Activated naive CD8-positive, alpha-beta T cell treated with anti-CD3 and anti-CD28 coated beads, Interleukin-2, amount 50 U/mL, for 16 hours (primary cell): ENCODE measurements around the gene DCANP1.

Experiments used
- DNase-seq: peaks from one replicate; pipeline ENCODE4 v3.0.0-alpha.2; 2020; ENCODE audit warnings: low read depth, low spot score

The DCANP1 gene

DNA sequence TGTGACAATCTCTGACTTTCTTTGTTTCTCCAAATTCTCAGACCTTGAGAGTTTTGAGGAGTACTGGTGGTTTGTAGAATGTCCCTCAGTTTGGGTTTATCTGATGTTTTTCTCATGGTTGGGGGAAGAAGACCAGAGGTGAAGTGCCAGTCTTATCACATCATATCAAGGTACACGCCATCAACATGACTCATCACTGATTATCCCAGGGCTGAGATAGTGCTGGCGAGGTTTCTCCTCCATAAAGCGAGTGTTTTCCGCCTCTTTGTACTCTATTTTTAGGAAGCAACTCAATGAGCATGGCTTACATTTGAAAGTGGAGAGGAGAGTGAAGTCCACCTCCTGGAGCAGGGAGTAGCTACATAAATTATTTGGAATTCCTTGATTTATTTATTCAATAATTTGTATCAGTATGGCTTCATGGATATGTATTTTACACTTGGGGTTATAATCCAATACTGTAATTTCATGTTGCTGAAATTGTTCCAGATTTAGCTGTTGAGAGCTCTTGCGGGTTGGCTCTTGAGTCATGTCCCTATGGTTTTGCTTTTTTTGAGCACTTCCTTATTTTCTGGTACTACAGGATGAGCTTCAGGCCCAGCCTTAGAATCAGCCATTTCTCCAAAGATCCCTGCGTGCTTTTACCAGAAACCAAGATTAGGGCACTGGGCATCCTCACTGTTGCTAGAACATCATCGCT lies 23.9 kb downstream of the DCANP1 start:
- DNase-seq, result no peak

DNA sequence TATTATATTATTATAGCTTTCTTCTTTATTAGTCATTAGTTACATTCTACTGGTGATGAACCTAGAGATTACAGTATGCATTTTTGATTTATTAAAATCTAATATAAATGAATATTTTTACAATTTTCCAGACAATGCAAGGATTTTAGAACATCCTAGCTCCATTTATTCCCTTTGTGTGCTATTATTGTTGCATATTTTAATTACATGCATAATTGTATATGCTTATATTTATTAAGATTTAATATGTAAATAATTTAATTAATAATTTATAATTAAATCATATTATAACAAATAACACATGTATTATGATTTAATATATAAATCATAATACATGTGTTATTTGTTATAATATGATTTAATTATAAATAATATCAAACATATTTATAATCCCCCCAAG lies 24.7 kb downstream of the DCANP1 start:
- no peak for DNase-seq

DNA sequence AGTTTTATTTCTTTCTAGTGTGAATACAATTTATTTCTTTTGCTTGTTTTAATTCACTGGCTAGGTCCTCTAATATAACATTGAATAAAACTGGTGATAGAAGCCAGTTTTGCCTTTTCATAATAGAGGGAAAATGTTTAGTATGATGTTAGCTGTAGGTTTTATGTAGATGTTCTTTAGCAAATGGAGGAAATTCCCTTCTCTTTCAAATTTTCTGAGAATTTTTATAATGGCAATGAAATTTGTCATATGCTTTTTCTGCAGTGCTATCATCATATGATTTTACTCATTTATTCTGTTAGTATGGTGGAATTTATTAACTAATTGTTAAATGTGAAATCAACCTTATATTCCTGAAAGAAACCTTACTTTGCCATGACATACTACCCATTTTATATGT lies 30.1 kb downstream of the DCANP1 start:
- no peak for DNase-seq

DNA sequence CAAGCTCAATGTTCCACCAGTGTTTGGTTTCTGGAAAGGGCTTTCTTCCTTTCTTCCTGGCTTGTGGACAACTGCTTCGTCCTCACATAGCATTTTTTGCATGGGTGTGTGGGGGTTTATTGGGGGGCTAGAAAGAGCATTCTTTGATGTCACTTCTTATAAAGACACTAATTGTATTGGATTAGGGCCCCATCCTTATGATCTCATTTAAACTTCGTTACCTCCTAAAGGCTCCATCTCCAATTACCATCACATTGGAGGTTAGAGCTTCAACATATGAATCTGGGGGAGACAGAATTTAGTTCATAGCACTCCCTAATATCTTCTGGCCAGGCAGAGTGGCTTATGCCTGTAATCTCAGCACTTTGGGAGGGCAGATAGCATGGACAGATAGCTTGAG lies 42.1 kb downstream of the DCANP1 start:
- DNase-seq, result no peak

DNA sequence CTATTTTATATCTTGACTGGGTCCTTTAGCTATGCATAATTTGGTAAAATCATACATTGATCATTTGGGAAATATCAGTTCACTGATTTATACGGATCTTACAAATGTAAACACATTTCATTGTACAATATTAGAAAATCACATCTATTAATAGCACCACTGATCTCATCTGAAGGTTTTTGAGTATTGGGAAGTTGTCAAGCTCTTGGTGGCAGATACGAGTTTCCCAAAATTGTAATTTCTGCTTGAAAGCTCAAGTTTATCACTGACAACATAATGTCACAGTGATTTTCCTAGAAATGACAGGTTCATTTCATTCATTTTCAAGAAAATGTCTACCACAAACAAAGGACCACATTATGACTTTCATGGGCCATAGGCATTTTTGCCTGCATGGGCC lies 45.1 kb downstream of the DCANP1 start:
- DNase-seq, result no peak

DNA sequence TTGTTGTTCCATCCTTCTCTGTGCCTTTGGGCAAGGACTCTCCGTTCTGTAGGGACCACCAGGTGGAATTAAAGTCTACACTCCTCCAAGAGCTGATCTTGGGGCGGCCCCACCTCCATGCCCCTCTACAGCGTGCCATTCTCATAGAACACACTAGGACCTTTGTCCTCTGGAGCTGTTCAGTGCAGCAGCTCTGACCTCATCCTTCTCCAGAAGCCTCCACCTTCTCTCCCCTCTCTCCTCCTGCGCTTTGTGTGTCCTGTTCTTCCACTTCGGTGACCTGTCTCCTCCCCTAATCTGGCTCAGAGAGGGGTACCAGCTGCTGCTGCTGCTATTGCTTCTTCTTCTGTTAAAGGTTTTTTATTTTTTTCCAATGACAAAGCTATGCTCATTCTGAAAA lies 46.3 kb downstream of the DCANP1 start:
- DNase-seq, result no peak

DNA sequence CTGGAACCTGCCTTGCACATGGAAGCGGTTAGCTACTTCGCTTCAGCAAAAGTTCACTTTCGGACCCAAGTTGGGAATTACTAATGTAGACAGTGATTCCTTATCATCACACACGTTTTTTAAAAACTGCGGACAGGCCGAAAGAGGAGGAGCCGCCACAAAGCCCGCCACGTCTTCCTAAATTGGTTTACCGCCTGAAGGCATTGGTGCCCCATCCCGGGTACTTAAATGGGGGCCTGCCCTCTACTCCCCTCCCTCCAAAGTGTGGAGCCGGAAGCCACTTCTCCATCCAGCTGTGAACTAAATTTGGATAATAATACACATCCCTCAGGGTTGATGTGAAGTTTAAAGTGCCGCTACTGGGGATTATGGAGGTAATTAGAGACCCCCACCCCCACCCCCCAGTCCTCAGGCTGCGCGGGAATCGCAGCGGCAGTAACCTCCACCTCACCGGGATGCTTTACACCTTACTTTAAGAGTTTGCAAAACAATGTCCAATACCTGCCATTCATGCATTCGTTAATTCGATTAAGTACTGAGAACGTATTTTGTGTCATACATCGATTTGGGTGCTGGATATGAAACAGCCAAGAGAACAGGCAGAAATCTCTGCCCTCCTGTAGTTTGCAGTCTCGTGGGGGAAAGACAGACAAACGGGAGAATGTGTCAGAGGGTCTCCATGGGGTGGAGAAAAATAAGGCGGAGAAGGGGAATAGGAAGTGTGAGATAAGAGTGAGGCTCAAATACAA lies 47.2 kb downstream of the DCANP1 start:
- DNase-seq, result no peak

DNA sequence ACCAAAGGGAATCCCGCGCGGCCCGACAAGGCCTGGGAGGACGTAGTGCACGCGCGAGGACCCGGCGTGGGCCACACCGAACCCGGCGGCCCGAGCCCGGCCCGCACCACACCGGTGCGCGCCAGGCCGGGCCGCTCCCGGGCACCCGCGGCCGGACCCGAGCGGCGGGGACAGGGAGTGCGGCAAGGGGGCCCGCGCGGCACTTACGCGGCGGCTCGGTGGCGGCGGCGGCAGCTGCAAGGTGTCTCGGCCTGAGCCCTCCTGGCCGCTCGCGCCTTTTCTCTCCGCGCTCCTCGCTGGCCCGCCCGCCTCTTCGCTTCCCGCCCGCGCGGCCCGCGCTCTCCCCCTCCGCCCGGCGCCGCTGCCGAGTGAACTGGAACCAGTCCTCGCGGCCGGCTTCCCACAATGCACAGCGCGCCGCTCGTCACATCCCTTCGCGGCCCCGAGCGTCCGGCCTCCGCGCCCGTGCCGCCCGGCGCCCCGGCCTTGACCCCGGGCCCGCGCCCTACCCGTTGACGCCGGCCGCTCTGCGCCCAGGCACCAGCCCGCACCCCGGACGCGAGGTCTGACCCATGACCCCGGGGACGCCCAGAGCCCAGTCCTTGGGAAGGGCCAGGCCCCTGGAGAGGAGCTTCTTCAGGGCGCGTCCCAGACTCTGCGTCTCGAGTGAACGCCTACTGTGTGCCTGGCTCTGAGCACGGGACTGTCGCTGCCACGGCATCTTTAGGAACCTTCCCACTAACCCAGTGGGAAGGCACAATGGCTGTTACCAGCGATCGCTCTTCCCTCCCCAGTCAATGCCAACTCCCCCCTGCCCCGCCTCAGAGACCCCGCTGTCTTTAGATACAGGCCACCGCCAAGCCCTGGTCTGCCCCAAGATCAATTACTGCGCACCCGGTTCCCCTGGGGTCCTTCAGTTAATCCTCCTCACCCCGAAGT lies 48.0 kb downstream of the DCANP1 start, which contains the start of gene MACROH2A1:
Gene MACROH2A1, minus strand, starts transcription at position 377 of the 939 bp plus-strand sequence. CDS start 10,138 bp downstream, outside the sequence.
- peak; percentile 50 for DNase-seq

DNA sequence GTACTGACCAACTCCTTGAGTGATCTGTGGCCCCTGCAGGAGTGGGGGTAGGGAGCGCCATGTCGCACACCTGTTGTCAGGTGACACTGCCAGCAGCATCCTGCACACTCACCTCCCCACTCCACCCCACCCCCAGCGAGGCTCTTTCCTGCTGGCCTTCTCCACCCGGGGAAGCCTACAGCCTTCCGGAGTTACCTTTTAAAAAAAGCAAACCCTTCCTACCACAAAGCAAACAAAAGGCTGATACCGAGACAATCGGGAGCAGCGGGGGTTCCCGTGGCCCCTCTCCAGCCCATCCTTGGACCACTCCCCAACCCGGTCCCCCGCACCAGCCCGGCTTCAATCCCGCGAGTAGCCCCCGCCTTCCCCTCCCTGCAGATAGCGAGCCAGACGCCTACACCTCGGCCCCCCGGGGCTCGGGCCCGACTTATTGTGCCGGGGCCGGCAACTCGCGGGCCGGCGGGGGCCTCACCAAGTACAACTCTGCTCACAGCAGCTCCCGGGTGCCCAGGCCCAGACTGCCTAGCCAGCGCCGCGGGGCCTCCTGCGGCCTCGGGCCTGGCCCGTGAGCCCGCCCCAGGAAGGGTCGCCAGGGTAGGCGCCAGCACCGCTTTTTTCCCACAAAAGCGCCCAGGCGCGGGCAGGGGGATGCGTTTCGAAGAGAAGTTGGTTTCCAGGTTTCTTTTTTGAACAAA lies 48.8 kb downstream of the DCANP1 start:
- no peak for DNase-seq

DNA sequence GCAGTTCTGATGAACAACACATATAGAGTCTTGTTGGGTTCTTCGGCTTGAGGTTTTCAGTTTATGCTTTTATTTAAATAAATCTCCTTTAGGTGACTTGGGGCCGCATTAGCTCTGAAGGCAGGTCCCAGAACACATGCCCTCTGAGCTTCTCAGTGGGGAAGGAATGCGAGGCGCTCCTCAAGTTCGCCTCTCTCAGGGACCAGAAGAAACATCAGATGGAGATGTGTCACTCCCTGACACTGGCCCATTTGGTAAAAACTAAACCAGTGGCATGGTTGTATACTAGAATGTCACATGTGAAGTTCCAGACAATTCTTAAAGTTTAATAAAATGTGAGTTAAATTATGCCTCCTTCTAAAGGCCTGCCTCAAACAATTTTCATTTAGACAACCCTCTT lies 50.1 kb downstream of the DCANP1 start:
- DNase-seq, result no peak

DNA sequence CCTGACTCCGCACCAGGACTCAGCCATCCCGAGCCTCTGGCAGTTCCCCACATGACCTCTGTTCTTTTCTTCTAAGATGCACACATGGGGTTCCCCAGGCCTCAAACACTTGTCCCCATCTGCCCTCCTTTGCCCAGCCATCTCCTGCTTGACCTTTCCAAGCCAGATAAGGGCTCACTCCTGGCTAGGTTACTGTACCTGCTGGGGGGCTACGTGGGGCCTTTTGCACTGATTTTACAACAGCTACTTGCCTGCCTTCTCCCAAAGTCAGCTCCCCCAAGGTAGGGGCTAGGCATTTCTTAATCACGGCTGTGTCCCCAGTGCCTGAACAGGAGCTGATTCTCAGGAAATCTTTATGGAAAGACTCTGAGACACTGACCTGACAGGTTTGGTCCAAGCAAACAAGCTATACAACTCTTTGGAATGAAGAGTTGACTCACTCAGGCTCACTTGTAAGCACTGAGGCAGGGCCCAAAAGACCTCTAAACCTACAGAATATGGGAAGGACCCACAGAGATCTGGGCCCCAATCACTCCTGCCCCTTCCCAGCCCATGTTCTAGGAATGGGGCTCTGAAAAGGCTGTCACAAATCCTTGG lies 50.6 kb downstream of the DCANP1 start:
- DNase-seq, result no peak

DNA sequence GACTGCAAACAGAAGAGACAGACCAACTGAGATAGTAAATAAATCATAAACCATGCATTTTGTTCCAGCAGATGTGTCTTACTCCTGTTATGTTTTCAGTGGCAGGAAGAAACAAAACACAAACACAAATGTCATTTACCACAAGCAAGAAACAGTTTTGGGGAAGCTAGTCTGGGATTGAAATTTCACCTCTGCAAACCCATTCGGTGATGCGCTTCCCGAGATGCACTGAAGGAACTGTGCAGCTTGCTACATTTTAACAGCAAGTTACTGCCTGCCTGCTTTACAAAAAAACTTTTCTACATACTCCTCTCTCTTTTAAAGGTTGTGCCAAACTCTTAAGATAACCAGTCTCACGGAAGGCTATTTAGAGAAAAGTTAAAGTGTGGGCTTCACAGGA lies 51.3 kb downstream of the DCANP1 start:
- DNase-seq, result no peak

DNA sequence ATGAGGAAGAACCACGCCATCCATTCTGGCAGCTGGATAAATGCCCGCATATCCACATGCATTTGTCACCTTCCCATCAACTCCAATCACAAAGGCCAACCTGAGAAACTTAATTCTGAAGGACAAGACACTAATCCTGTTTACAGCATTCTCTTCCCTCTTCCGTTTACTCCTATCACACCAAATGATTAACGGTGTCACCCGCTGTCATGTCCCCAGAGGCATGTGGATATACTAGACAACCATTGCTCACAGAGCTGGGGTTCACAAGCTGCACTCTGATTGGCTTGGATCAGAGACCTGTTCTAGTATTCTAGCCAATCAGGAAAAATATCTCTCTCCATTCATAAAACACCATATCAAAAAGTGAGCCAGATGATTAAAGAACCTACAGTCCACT lies 51.7 kb downstream of the DCANP1 start:
- no peak for DNase-seq
